Measurements from ENCODE around the gene EVX1. TPM values are rescaled to one million over a fixed set of nuclear protein-coding genes. Genes with fewer than 3 reads are reported as not detected.

Gene EVX1
- total and polyA plus RNA-seq, 5 experiments from 2014 or later: not detected

- ATAC-seq (no peak), DNase-seq (no peak)
- Mint-ChIP-seq H3K36me3 (no peaks in the 10 kb centered on the region), H3K4me1 (peaks cover 5 to 31% (median 15%) of the 10 kb centered on the region in 4 donors), H3K27ac (no peak overlapping the region), H3K9me3 (peaks cover 0 to 8% (median 0%) of the 10 kb centered on the region in 9 donors), H3K4me3 (peak overlapping the region in 8 of 10 donors; percentile 42 to 74 (median 60)), H3K27me3 (peaks cover 61 to 98% (median 85%) of the 10 kb centered on the region in 5 donors)
- POLR2A ChIA-PET: no interaction called here
Observed at GRCh38 chr7:27209933-27210440, 32.6 kb upstream of the EVX1 start.

GRCh38 chr7:27210441-27211083, 32.0 kb upstream of the EVX1 start:
- Mint-ChIP-seq H3K4me3 (peak overlapping the region; percentile 42 to 74 (median 60)), H3K27me3 (peaks cover 64 to 98% (median 86%) of the 10 kb centered on the region in 5 donors), H3K27ac (no peak overlapping the region), H3K9me3 (peaks cover 0 to 8% (median 0%) of the 10 kb centered on the region in 9 donors), H3K4me1 (peaks cover 5 to 25% (median 13%) of the 10 kb centered on the region in 4 donors), H3K36me3 (no peaks in the 10 kb centered on the region)
- ATAC-seq (peak; percentile 66 to 81), DNase-seq (peak in 2 of 10 donors; percentile 28 to 64)
- POLR2A ChIA-PET: no interaction called here

GRCh38 chr7:27211084-27211446, 31.5 kb upstream of the EVX1 start:
- H3K4me3 Mint-ChIP-seq: no peak overlapping the region

GRCh38 chr7:27211764-27212204, 30.8 kb upstream of the EVX1 start:
- H3K4me1 Mint-ChIP-seq: peaks cover 3 to 20% (median 10%) of the 10 kb centered on the region in 4 donors
- H3K36me3 Mint-ChIP-seq: no peaks in the 10 kb centered on the region
- no peak overlapping the region for H3K27ac Mint-ChIP-seq
- no peaks in the 10 kb centered on the region for H3K9me3 Mint-ChIP-seq
- DNase-seq (no peak), ATAC-seq (no peak)
- POLR2A ChIA-PET: no interaction called here
- H3K27me3 Mint-ChIP-seq: peaks cover 65 to 98% (median 85%) of the 10 kb centered on the region in 5 donors
- H3K4me3 Mint-ChIP-seq: no peak overlapping the region

More at GRCh38 chr7:27211084-27211446, 31.5 kb upstream of the EVX1 start:
- Mint-ChIP-seq H3K9me3 (peaks cover 0 to 5% (median 0%) of the 10 kb centered on the region in 9 donors), H3K27ac (no peak overlapping the region), H3K27me3 (peaks cover 66 to 98% (median 86%) of the 10 kb centered on the region in 5 donors), H3K36me3 (no peaks in the 10 kb centered on the region), H3K4me1 (peaks cover 3 to 20% (median 10%) of the 10 kb centered on the region in 4 donors)
- DNase-seq: no peak
- POLR2A ChIA-PET: no interaction called here
- no peak for ATAC-seq

GRCh38 chr7:27212497-27213432, 29.8 kb upstream of the EVX1 start:
- peak overlapping the region in 4 of 10 donors; percentile 25 to 53 (median 44) for H3K4me3 Mint-ChIP-seq
- no peak for DNase-seq
- H3K36me3 Mint-ChIP-seq: no peaks in the 10 kb centered on the region
- POLR2A ChIA-PET: no interaction called here
- peaks cover 62 to 98% (median 88%) of the 10 kb centered on the region in 5 donors for H3K27me3 Mint-ChIP-seq
- peak overlapping the region in 1 of 10 donors; percentile 78 for H3K27ac Mint-ChIP-seq
- H3K9me3 Mint-ChIP-seq: no peaks in the 10 kb centered on the region
- H3K4me1 Mint-ChIP-seq: peaks cover 3 to 20% (median 10%) of the 10 kb centered on the region in 4 donors
- ATAC-seq: peak in 1 of 2 donors; percentile 18

- H3K4me3 Mint-ChIP-seq: peak overlapping the region in 4 of 10 donors; percentile 25 to 53 (median 40)
- H3K27ac Mint-ChIP-seq: peak overlapping the region in 1 of 10 donors; percentile 78
- H3K27me3 Mint-ChIP-seq: peaks cover 58 to 98% (median 86%) of the 10 kb centered on the region in 5 donors
- ATAC-seq: no peak
- peaks cover 3 to 20% (median 10%) of the 10 kb centered on the region in 4 donors for H3K4me1 Mint-ChIP-seq
- H3K36me3 Mint-ChIP-seq: no peaks in the 10 kb centered on the region
- no peak for DNase-seq
- H3K9me3 Mint-ChIP-seq: no peaks in the 10 kb centered on the region
- POLR2A ChIA-PET: no interaction called here
Observed at GRCh38 chr7:27213433-27214238, 29.0 kb upstream of the EVX1 start.

- H3K4me3 Mint-ChIP-seq: no peak overlapping the region
- no peak overlapping the region for H3K27ac Mint-ChIP-seq
- H3K36me3 Mint-ChIP-seq: no peaks in the 10 kb centered on the region
- H3K4me1 Mint-ChIP-seq: peaks cover 3 to 20% (median 10%) of the 10 kb centered on the region in 4 donors
- POLR2A ChIA-PET: no interaction called here
- no peaks in the 10 kb centered on the region for H3K9me3 Mint-ChIP-seq
- DNase-seq (no peak), ATAC-seq (no peak)
- peaks cover 58 to 98% (median 85%) of the 10 kb centered on the region in 5 donors for H3K27me3 Mint-ChIP-seq
Observed at GRCh38 chr7:27214239-27214950, 28.2 kb upstream of the EVX1 start.

- POLR2A ChIA-PET: no interaction called here
- H3K27me3 Mint-ChIP-seq: peaks cover 59 to 97% (median 84%) of the 10 kb centered on the region in 5 donors
- DNase-seq (no peak), ATAC-seq (no peak)
- H3K4me1 Mint-ChIP-seq: peaks cover 5 to 23% (median 13%) of the 10 kb centered on the region in 4 donors
- H3K27ac Mint-ChIP-seq: no peak overlapping the region
- no peaks in the 10 kb centered on the region for H3K36me3 Mint-ChIP-seq
- no peak overlapping the region for H3K4me3 Mint-ChIP-seq
- no peaks in the 10 kb centered on the region for H3K9me3 Mint-ChIP-seq
Observed at GRCh38 chr7:27215356-27215755, 27.2 kb upstream of the EVX1 start.

GRCh38 chr7:27217951-27218350, 24.7 kb upstream of the EVX1 start:
- ATAC-seq (no peak), DNase-seq (no peak)
- Mint-ChIP-seq H3K4me1 (peaks cover 3 to 13% (median 10%) of the 10 kb centered on the region in 4 donors), H3K27ac (no peak overlapping the region), H3K9me3 (no peaks in the 10 kb centered on the region), H3K36me3 (no peaks in the 10 kb centered on the region), H3K4me3 (no peak overlapping the region), H3K27me3 (peaks cover 56 to 94% (median 76%) of the 10 kb centered on the region in 5 donors)
- POLR2A ChIA-PET: no interaction called here

GRCh38 chr7:27219821-27220220, 22.8 kb upstream of the EVX1 start:
- Mint-ChIP-seq H3K9me3 (no peaks in the 10 kb centered on the region), H3K4me1 (peaks cover 2 to 9% (median 7%) of the 10 kb centered on the region in 4 donors), H3K36me3 (no peaks in the 10 kb centered on the region), H3K27me3 (peaks cover 56 to 96% (median 79%) of the 10 kb centered on the region in 5 donors), H3K4me3 (peak overlapping the region in 7 of 10 donors; percentile 12 to 54 (median 35)), H3K27ac (no peak overlapping the region)
- DNase-seq (no peak), ATAC-seq (no peak)
- POLR2A ChIA-PET: no interaction called here

- no peak overlapping the region for H3K27ac Mint-ChIP-seq
- peak; percentile 16 to 42 for ATAC-seq
Observed at GRCh38 chr7:27220440-27220955, 22.1 kb upstream of the EVX1 start.

More at GRCh38 chr7:27220440-27220955, 22.1 kb upstream of the EVX1 start:
- POLR2A ChIA-PET: no interaction called here
- peaks cover 2 to 9% (median 8%) of the 10 kb centered on the region in 4 donors for H3K4me1 Mint-ChIP-seq
- DNase-seq: no peak
- H3K9me3 Mint-ChIP-seq: no peaks in the 10 kb centered on the region
- H3K4me3 Mint-ChIP-seq: peak overlapping the region in 8 of 10 donors; percentile 5 to 60 (median 34)
- no peaks in the 10 kb centered on the region for H3K36me3 Mint-ChIP-seq
- peaks cover 52 to 96% (median 77%) of the 10 kb centered on the region in 5 donors for H3K27me3 Mint-ChIP-seq

Measured in naive thymus-derived CD8-positive, alpha-beta T cell (primary cell).